ENCODE results near the gene DNAJA3. TPM values are rescaled to one million over a fixed set of nuclear protein-coding genes. Genes with fewer than 3 reads are reported as not detected.

Gene DNAJA3
- total and polyA plus RNA-seq, 2 donors (not counting 3 experiments of a cell fraction or from before 2014, with no cell fraction given): 33.4 to 45.4 TPM

- dilution Hi-C loops (cut with MboI; ENCODE audit: extremely low pct_ligation_motif_present, low sequenced_read_pairs): no loop called here
- POLR2A ChIA-PET: no interaction called here
- FAIRE-seq: no peak
Measured at GRCh38 chr16:4414187-4414917, 11.3 kb upstream of the DNAJA3 start.

More at GRCh38 chr16:4414187-4414917, 11.3 kb upstream of the DNAJA3 start:
- no peaks in the 10 kb centered on the region for H3K27me3 ChIP-seq (ENCODE audit: control insufficient read depth in 2 of 2, insufficient read depth in 2 of 2, low read length in 2 of 2)
- peaks cover 42% of the 10 kb centered on the region for H3K79me2 ChIP-seq (ENCODE audit: control insufficient read depth, insufficient read depth, low read length)
- CTCF ChIA-PET: interaction anchor here (8.4 kb wide), 1 partner anchor 10 kb away, joined by 79 read pairs; no protein-coding TSS in a partner anchor
- no peaks in the 10 kb centered on the region for H3K9me3 ChIP-seq (replicated peaks; ENCODE audit: control insufficient read depth, insufficient read depth, low read length)
- no TSS peak for BruUV-seq (replicated peaks)
- H3K9me1 ChIP-seq (replicated peaks; ENCODE audit: control insufficient read depth, extremely low read depth, insufficient read depth, low read length): no peaks in the 10 kb centered on the region
- peak overlapping the region; percentile 68 for H3K4me2 ChIP-seq (ENCODE audit: insufficient read depth, low read length)
- H2AFZ ChIP-seq (ENCODE audit: low read depth, low read length): no peak overlapping the region
- H3K27ac ChIP-seq (ENCODE audit: insufficient read depth, low read depth, low read length): no peak overlapping the region
- H3K4me3 ChIP-seq (replicated peaks in 1 of 3; ENCODE audit: insufficient read depth in 1 of 3, low read depth in 1 of 3, low read length in 3 of 3): no peak overlapping the region
- intact Hi-C loops (cut with micrococcal nuclease): no loop called here
- peaks cover 0 to 10% of the 10 kb centered on the region in 2 experiments for H3K36me3 ChIP-seq (ENCODE audit: control insufficient read depth in 2 of 2, extremely low read depth in 1 of 2, insufficient read depth in 2 of 2, low read length in 2 of 2)
- peaks cover 14% of the 10 kb centered on the region for H3K4me1 ChIP-seq (ENCODE audit: control insufficient read depth, extremely low read depth, insufficient read depth, low read length)
- H4K20me1 ChIP-seq (replicated peaks; ENCODE audit: control insufficient read depth, extremely low read depth, insufficient read depth, low read length): no peaks in the 10 kb centered on the region
- no peak for DNase-seq (ENCODE audit: low read depth, low spot score)
- no peak overlapping the region for H3K9ac ChIP-seq (replicated peaks; ENCODE audit: extremely low read depth, insufficient read depth, low read length)
- TF ChIP-seq MAX (IDR thresholded peaks at IDR 0.05; ENCODE audit: insufficient read depth, insufficient read length) (no peak), MYC (IDR thresholded peaks at IDR 0.05; ENCODE audit: low read depth, low read length) (no peak), FOS (IDR thresholded peaks at IDR 0.05; ENCODE audit: borderline replicate concordance, insufficient read depth, low read length) (no peak), JUN (IDR thresholded peaks at IDR 0.05; ENCODE audit: borderline replicate concordance, insufficient read depth, insufficient read length, low read depth) (no peak), POLR2A (IDR thresholded peaks at IDR 0.05; ENCODE audit: low read depth, low read length) (no peak), POLR2AphosphoS5 (IDR thresholded peaks at IDR 0.05; ENCODE audit: insufficient read depth, low read depth, low read length) (no peak), EZH2 (IDR thresholded peaks at IDR 0.05; ENCODE audit: borderline replicate concordance, low read depth, low read length, severe bottlenecking) (no peak), GATA2 (IDR thresholded peaks at IDR 0.05; ENCODE audit: insufficient read depth, insufficient read length, low read depth, low read length) (no peak)
- TF ChIP-seq, protein P1, sequence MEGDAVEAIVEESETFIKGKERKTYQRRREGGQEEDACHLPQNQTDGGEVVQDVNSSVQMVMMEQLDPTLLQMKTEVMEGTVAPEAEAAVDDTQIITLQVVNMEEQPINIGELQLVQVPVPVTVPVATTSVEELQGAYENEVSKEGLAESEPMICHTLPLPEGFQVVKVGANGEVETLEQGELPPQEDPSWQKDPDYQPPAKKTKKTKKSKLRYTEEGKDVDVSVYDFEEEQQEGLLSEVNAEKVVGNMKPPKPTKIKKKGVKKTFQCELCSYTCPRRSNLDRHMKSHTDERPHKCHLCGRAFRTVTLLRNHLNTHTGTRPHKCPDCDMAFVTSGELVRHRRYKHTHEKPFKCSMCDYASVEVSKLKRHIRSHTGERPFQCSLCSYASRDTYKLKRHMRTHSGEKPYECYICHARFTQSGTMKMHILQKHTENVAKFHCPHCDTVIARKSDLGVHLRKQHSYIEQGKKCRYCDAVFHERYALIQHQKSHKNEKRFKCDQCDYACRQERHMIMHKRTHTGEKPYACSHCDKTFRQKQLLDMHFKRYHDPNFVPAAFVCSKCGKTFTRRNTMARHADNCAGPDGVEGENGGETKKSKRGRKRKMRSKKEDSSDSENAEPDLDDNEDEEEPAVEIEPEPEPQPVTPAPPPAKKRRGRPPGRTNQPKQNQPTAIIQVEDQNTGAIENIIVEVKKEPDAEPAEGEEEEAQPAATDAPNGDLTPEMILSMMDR (IDR thresholded peaks at IDR 0.05; ENCODE audit: extremely low read depth in 1 of 2, insufficient read depth in 1 of 2, low read depth in 1 of 2, low read length in 2 of 2): no peak

All from endothelial cell of umbilical vein (primary cell).